Measurements from ENCODE around the gene ARID1A. TPM values are rescaled to one million over a fixed set of nuclear protein-coding genes. Genes with fewer than 3 reads are reported as not detected.

ARID1A gene
- total and polyA plus RNA-seq, 2 of the 4 experiments (the other 2 are of a cell fraction) = 14.0 to 40.7 TPM

- no TSS peak for BruUV-seq (replicated peaks)
- Histone ChIP-seq H3K9ac (ENCODE audit: low read depth, low read length) (no peak overlapping the region), H3K4me3 (ENCODE audit: insufficient read depth, low read depth, low read length) (no peak overlapping the region), H4K91ac (ENCODE audit: insufficient read depth, low read depth, low read length) (no peak overlapping the region), H3K23ac (ENCODE audit: low read depth, low read length) (no peak overlapping the region), H3K56ac (ENCODE audit: extremely low read depth, insufficient read depth, low read length) (no peak overlapping the region), H2BK5ac (ENCODE audit: low read depth, low read length, poor library complexity, severe bottlenecking) (no peak overlapping the region), H3K4me1 (ENCODE audit: control insufficient read depth, insufficient read depth, low read length) (peaks cover 3% of the 10 kb centered on the region), H4K5ac (ENCODE audit: low read depth, low read length) (no peak overlapping the region), H3K36me3 (ENCODE audit: control insufficient read depth, insufficient read depth, low read length) (peaks cover 53% of the 10 kb centered on the region), H4K20me1 (ENCODE audit: insufficient read depth, low read length) (peaks cover 34% of the 10 kb centered on the region), H3K27ac (ENCODE audit: insufficient read depth, low read length) (no peak overlapping the region), H2BK20ac (ENCODE audit: low read depth, low read length) (no peak overlapping the region), H2AK9ac (replicated peaks; ENCODE audit: low read depth, low read length, poor library complexity) (no peak overlapping the region), H3K4me2 (ENCODE audit: low read depth, low read length) (no peak overlapping the region), H3K4ac (ENCODE audit: low read depth, low read length) (no peak overlapping the region), H3K18ac (ENCODE audit: low read depth, low read length) (no peak overlapping the region), H3K9me3 (ENCODE audit: control insufficient read depth, insufficient read depth, low read length) (no peaks in the 10 kb centered on the region), H4K8ac (ENCODE audit: low read depth in 2 of 2, low read length in 2 of 2) (no peak overlapping the region), H2AFZ (replicated peaks; ENCODE audit: low read length, poor library complexity) (no peak overlapping the region), H3K27me3 (ENCODE audit: control insufficient read depth, insufficient read depth, low read length) (no peaks in the 10 kb centered on the region), H3K14ac (replicated peaks; ENCODE audit: low read depth, low read length) (no peak overlapping the region), H2BK120ac (ENCODE audit: low read depth, low read length) (no peak overlapping the region), H2BK15ac (ENCODE audit: low read depth, low read length) (no peak overlapping the region), H2AK5ac (ENCODE audit: low read depth, low read length) (no peak overlapping the region), H3K79me1 (ENCODE audit: low read depth in 1 of 2, low read length in 2 of 2) (peaks cover 52 to 87% of the 10 kb centered on the region in 2 experiments), H3K9me1 (ENCODE audit: insufficient read depth, low read length) (peaks cover 36% of the 10 kb centered on the region)
- dilution Hi-C loops (cut with HindIII; ENCODE audit: low sequenced_read_pairs, unreplicated experiment) = no loop called here
- TF ChIP-seq CEBPB (IDR thresholded peaks at IDR 0.05; ENCODE audit: low read depth, low read length) (no peak), POLR2A (IDR thresholded peaks at IDR 0.05; ENCODE audit: low read depth, low read length) (no peak), NFE2L2 (IDR thresholded peaks at IDR 0.05; ENCODE audit: low read depth, low read length) (no peak), FOS (IDR thresholded peaks at IDR 0.05; ENCODE audit: low read depth, low read length) (no peak)
- DNase-seq (no peak), ATAC-seq (ENCODE audit: low read depth) (no peak)
- CTCF ChIA-PET = no interaction called here
- WGBS, 2 experiments (ENCODE audit: extremely low coverage in 2 of 2, insufficient read length in 1 of 2) = no CpG with 5 or more reads among the region's 3 CpGs
- intact Hi-C loops (cut with micrococcal nuclease) = no loop called here
- in situ Hi-C loops (cut with MboI; ENCODE audit: low sequenced_read_pairs) = no loop called here
- POLR2A ChIA-PET (ENCODE audit: unreplicated experiment) = no interaction called here
Observed at GRCh38 chr1:26758358-26758757, 62.5 kb downstream of the ARID1A start.
